ENCODE data around the gene UBR1.
"Not testable (repeated sequence)": the region's sequence is repeated elsewhere in the genome, so short reads cannot be mapped to it uniquely, and the experiment has no call there.

Gene UBR1

DNA sequence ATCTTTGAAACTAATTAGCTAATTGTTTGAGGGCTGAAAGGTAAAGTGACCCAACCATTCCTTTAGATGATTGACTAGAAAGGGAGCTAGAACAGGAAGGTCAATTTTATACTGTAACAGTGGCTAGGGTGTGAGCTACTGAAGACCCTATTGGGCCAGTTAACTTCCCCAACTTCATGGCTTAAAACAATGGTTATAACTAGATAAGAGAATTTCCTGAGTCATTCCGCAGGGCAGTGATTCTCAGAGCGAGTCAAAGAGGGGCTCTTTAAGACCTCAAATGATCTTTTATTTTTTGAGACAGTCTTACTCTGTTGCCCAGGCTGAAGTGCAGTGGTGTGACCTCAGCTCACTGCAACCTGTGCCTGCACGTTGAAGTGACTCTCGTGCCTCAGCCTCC, 151.5 kb downstream of the UBR1 start:
- no peak overlapping the region for H3K9ac ChIP-seq (ENCODE audit: low read depth, low read length)
- no peak overlapping the region for H3K27ac ChIP-seq (ENCODE audit: low read length)
- peaks cover 65% of the 10 kb centered on the region for H3K36me3 ChIP-seq (ENCODE audit: insufficient read depth, low read depth, low read length)
- no peak overlapping the region for H3K4me3 ChIP-seq (ENCODE audit: low read length)
- no peaks in the 10 kb centered on the region for H3K27me3 ChIP-seq (ENCODE audit: insufficient read depth, low read length)
- no peaks in the 10 kb centered on the region for H3K9me3 ChIP-seq (ENCODE audit: insufficient read depth, low read depth, low read length)
- no peaks in the 10 kb centered on the region for H3K4me1 ChIP-seq (ENCODE audit: insufficient read depth, low read length)

DNA sequence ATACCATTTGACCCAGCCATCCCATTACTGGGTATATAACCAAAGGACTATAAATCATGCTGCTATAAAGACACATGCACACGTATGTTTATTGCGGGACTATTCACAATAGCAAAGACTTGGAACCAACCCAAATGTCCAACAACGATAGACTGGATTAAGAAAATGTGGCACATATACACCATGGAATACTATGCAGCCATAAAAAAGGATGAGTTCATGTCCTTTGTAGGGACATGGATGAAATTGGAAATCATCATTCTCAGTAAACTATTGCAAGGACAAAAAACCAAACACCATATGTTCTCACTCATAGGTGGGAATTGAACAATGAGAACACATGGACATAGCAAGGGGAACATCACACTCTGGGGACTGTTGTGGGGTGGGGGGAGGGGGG, 156.9 kb downstream of the UBR1 start:
- H3K27ac ChIP-seq (ENCODE audit: low read length); H3K4me3 ChIP-seq (ENCODE audit: low read length); H3K27me3 ChIP-seq (ENCODE audit: insufficient read depth, low read length); H3K4me1 ChIP-seq (ENCODE audit: insufficient read depth, low read length); H3K9ac ChIP-seq (ENCODE audit: low read depth, low read length); H3K9me3 ChIP-seq (ENCODE audit: insufficient read depth, low read depth, low read length): not testable (repeated sequence)
- peaks cover 66% of the 10 kb centered on the region for H3K36me3 ChIP-seq (ENCODE audit: insufficient read depth, low read depth, low read length)

GRCh38 chr15:42940527-42940926, 165.3 kb downstream of the UBR1 start:
- Histone ChIP-seq H3K27me3 (ENCODE audit: insufficient read depth, low read length) (no peaks in the 10 kb centered on the region), H3K9me3 (ENCODE audit: insufficient read depth, low read depth, low read length) (no peaks in the 10 kb centered on the region), H3K27ac (ENCODE audit: low read length) (no peak overlapping the region), H3K4me3 (ENCODE audit: low read length) (no peak overlapping the region), H3K4me1 (ENCODE audit: insufficient read depth, low read length) (no peaks in the 10 kb centered on the region), H3K9ac (ENCODE audit: low read depth, low read length) (no peak overlapping the region), H3K36me3 (ENCODE audit: insufficient read depth, low read depth, low read length) (peaks cover 22% of the 10 kb centered on the region)

GRCh38 chr15:42939841-42940240, 166.0 kb downstream of the UBR1 start:
- no peaks in the 10 kb centered on the region for H3K9me3 ChIP-seq (ENCODE audit: insufficient read depth, low read depth, low read length)
- no peak overlapping the region for H3K4me3 ChIP-seq (ENCODE audit: low read length)
- peaks cover 15% of the 10 kb centered on the region for H3K36me3 ChIP-seq (ENCODE audit: insufficient read depth, low read depth, low read length)
- H3K27me3 ChIP-seq (ENCODE audit: insufficient read depth, low read length), result no peaks in the 10 kb centered on the region
- no peak overlapping the region for H3K9ac ChIP-seq (ENCODE audit: low read depth, low read length)
- H3K27ac ChIP-seq (ENCODE audit: low read length), result no peak overlapping the region
- H3K4me1 ChIP-seq (ENCODE audit: insufficient read depth, low read length), result no peaks in the 10 kb centered on the region

DNA sequence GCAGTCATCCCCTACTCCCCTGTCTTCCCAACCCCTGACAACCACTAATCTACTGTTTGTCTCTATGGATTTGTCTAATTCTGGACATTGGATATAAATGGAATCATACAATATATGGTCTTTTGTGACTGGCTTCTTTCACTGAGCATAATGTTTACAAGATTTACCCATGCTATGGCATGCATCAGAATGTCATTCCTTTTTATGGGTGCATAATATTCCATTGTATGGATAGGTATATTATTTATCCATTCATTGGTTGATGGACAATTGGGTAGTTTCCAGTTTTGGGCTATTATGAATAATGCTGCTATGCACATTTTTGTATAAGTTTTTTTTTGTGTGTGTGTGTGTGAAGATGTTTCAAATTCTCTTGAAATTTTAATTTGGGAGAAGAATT, 168.7 kb downstream of the UBR1 start:
- no peaks in the 10 kb centered on the region for H3K4me1 ChIP-seq (ENCODE audit: insufficient read depth, low read length)

DNA sequence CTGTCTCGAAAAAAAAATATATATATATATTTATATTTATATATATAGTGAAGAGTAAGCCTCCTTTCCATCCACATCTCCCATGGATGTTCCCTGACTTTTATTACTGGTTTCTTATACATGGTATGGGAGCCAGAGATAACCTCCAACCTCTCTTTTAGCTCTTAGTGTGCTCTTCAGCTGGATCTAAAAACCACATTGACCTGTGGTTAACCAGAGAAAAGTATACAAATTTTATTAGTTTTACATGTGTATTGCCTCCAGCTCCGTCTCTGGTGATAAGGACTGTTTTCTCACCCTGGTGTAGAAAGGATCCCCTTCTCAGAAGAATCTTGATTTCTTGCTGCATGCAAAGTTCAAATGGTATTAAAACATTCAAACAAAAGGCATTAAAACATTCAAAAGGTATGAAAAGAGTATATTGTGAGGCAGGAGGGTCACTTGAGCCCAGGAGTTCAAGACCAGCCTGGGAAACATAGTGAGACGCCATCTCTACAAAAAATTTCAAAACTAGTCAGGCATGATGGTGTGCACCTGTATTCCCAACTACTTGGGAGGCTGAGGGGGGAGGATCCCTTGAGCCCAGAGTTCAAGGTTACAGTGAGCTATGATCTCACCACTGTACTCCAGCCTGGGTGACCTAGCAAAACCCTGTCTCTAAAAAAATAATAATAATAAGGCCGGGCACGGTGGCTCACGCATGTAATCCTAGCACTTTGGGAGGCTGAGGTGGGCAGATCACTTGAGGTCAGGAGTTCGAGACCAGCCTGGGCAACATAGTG, 171.8 kb downstream of the UBR1 start:
- Histone ChIP-seq H3K27me3 (ENCODE audit: insufficient read depth, low read length) (no peaks in the 10 kb centered on the region), H3K4me3 (ENCODE audit: low read length) (no peak overlapping the region), H3K9me3 (ENCODE audit: insufficient read depth, low read depth, low read length) (no peaks in the 10 kb centered on the region), H3K36me3 (ENCODE audit: insufficient read depth, low read depth, low read length) (no peaks in the 10 kb centered on the region), H3K4me1 (ENCODE audit: insufficient read depth, low read length) (no peaks in the 10 kb centered on the region), H3K9ac (ENCODE audit: low read depth, low read length) (no peak overlapping the region), H3K27ac (ENCODE audit: low read length) (no peak overlapping the region)

More for the DNA sequence above, 168.7 kb downstream of the UBR1 start:
- H3K36me3 ChIP-seq (ENCODE audit: insufficient read depth, low read depth, low read length), result no peaks in the 10 kb centered on the region
- no peak overlapping the region for H3K4me3 ChIP-seq (ENCODE audit: low read length)
- no peak overlapping the region for H3K27ac ChIP-seq (ENCODE audit: low read length)
- no peaks in the 10 kb centered on the region for H3K9me3 ChIP-seq (ENCODE audit: insufficient read depth, low read depth, low read length)
- no peaks in the 10 kb centered on the region for H3K27me3 ChIP-seq (ENCODE audit: insufficient read depth, low read length)
- H3K9ac ChIP-seq (ENCODE audit: low read depth, low read length), result no peak overlapping the region

- Histone ChIP-seq H3K27me3 (ENCODE audit: insufficient read depth, low read length) (no peaks in the 10 kb centered on the region), H3K9ac (ENCODE audit: low read depth, low read length) (no peak overlapping the region), H3K9me3 (ENCODE audit: insufficient read depth, low read depth, low read length) (no peaks in the 10 kb centered on the region), H3K27ac (ENCODE audit: low read length) (no peak overlapping the region), H3K36me3 (ENCODE audit: insufficient read depth, low read depth, low read length) (no peaks in the 10 kb centered on the region), H3K4me3 (ENCODE audit: low read length) (no peak overlapping the region), H3K4me1 (ENCODE audit: insufficient read depth, low read length) (no peaks in the 10 kb centered on the region)
Observed at GRCh38 chr15:42932833-42933515, 172.9 kb downstream of the UBR1 start.

- no peak overlapping the region for H3K4me3 ChIP-seq (ENCODE audit: low read length)
- no peak overlapping the region for H3K27ac ChIP-seq (ENCODE audit: low read length)
- no peaks in the 10 kb centered on the region for H3K9me3 ChIP-seq (ENCODE audit: insufficient read depth, low read depth, low read length)
- H3K36me3 ChIP-seq (ENCODE audit: insufficient read depth, low read depth, low read length), result no peaks in the 10 kb centered on the region
- no peaks in the 10 kb centered on the region for H3K4me1 ChIP-seq (ENCODE audit: insufficient read depth, low read length)
- H3K9ac ChIP-seq (ENCODE audit: low read depth, low read length), result no peak overlapping the region
- no peaks in the 10 kb centered on the region for H3K27me3 ChIP-seq (ENCODE audit: insufficient read depth, low read length)
Observed at GRCh38 chr15:42931702-42932486, 173.9 kb downstream of the UBR1 start.

DNA sequence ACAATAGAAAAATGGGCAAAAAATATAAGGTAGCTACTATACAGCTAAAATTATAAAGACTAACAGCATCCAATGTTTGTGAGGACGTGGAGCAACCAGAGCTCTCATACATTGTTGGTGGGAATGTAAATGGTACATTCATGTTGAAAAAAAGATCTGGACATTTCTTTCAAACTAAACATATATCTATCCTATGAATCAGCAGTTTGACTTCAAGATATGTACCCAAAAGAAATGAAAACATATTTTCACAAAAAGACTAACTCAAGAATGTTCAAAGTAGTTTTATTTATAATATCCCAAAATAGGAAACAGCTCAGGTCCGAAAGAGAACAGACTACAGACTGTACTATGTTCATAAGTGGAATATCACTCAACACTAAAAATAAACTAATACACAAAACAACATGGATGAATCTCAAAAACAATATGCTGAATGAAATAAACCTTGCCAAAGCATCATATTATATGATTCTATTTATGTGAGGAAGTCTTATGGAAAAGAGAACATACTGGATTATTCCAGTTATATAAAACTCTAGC, 176.5 kb downstream of the UBR1 start:
- Histone ChIP-seq H3K36me3 (ENCODE audit: insufficient read depth, low read depth, low read length) (no peaks in the 10 kb centered on the region), H3K9ac (ENCODE audit: low read depth, low read length) (no peak overlapping the region), H3K4me3 (ENCODE audit: low read length) (no peak overlapping the region)

DNA sequence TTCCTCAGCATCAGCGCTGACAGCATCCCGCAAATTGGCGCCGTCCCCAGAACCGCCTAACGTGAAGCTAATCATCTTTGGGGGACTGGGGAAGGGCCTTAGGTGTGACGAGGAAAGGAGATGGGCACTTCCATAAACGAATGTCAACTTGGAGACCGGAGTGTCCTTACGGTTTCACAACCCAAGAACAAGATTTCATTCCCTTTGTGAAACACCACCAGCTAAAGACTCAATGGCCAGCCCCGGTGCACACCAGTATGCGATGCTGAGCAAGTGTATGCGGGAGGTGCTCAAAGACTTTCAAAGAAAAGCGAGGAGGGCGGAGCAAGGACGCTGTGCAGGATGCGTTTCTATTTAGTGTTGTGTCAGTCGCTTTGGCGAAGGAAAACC, 184.5 kb downstream of the UBR1 start:
- no peak overlapping the region for H3K27ac ChIP-seq (ENCODE audit: low read length)
- H3K27me3 ChIP-seq (ENCODE audit: insufficient read depth, low read length), result peaks cover 14% of the 10 kb centered on the region
- no peaks in the 10 kb centered on the region; the same call in 1 of the 2 replicates for H3K4me1 ChIP-seq (ENCODE audit: insufficient read depth, low read length)

More for the DNA sequence above, 176.5 kb downstream of the UBR1 start:
- no peaks in the 10 kb centered on the region for H3K27me3 ChIP-seq (ENCODE audit: insufficient read depth, low read length)
- H3K9me3 ChIP-seq (ENCODE audit: insufficient read depth, low read depth, low read length), result no peaks in the 10 kb centered on the region
- H3K4me1 ChIP-seq (ENCODE audit: insufficient read depth, low read length), result no peaks in the 10 kb centered on the region
- no peak overlapping the region for H3K27ac ChIP-seq (ENCODE audit: low read length)

DNA sequence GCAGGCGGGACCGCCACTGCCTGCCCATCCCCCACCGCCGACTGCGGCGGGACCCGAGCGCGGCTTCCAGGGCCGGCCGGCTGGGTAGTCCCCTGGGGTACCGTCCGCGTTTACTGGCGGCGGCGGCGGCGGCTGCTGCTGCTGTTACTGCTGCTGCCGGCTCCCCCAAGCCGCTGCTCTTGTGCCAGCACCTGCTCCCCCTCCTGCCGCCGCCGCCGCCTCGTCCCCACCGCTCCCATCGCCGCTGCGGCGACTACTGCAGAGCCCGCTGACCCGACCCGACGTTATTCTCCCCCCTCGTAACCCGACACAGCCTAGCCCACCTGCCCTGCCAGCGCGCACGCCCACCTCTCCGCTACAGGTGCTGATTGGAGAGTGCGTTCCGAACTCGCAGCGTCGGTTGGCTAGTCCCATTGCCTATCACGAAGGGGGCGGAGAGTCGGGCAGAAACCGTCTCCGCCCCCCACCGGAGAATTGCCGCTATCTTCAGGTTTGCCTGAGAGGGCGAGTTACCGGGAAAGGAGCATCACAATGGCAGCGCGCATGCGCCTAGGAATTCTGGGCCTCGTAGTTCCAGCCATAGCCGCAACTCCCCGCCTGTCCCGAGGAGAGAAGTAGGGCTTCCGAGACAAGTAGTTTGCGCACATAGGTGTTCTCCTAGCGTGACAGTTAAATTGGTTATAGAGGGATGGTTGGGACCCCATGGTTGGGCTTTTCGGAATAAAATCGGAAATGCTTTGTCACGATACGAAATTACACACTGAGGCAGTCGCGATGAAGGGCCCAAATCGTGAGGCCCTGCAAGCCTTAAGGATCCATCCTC, 185.1 kb downstream of the UBR1 start, which contains the start of gene TTBK2:
TSS of gene TTBK2 (minus strand) at position 260 of the 823 bp plus-strand sequence. CDS start 42,161 bp downstream, outside the sequence.
- peak within 1 kb of the TSS; percentile 70; the same call in 1 of the 2 replicates for H3K9ac ChIP-seq (ENCODE audit: low read depth, low read length)
- H3K27ac ChIP-seq (ENCODE audit: low read length), result no peak within 1 kb of the TSS
- no peaks in the 10 kb centered on the region for H3K9me3 ChIP-seq (ENCODE audit: insufficient read depth, low read depth, low read length)
- H3K4me3 ChIP-seq (ENCODE audit: low read length), result peak within 1 kb of the TSS; percentile 94
- peaks cover 14% of the 10 kb centered on the region for H3K27me3 ChIP-seq (ENCODE audit: insufficient read depth, low read length)
- H3K4me1 ChIP-seq (ENCODE audit: insufficient read depth, low read length), result no peaks in the 10 kb centered on the region; the same call in 1 of the 2 replicates
- no peaks in the 10 kb centered on the region for H3K36me3 ChIP-seq (ENCODE audit: insufficient read depth, low read depth, low read length)

More for the DNA sequence above, 184.5 kb downstream of the UBR1 start:
- Histone ChIP-seq H3K9ac (ENCODE audit: low read depth, low read length) (peak overlapping the region; percentile 29; the same call in 1 of the 2 replicates), H3K4me3 (ENCODE audit: low read length) (peak overlapping the region; percentile 94), H3K9me3 (ENCODE audit: insufficient read depth, low read depth, low read length) (no peaks in the 10 kb centered on the region), H3K36me3 (ENCODE audit: insufficient read depth, low read depth, low read length) (no peaks in the 10 kb centered on the region)
